B cell (primary cell): Measurements from ENCODE around the gene KRTAP3-1.

Source experiments
- EZH2 ChIP-seq: IDR thresholded peaks from 2 replicates; pipeline ENCODE4 v1.6.1; 2012; ENCODE audit warnings: borderline replicate concordance, low read depth, mild to moderate bottlenecking, moderate library complexity, low read length; ENCODE audit not compliant: insufficient read depth, poor library complexity, severe bottlenecking
- TF ChIP-seq, protein P1 (sequence below): fragments of 200-600 bp; IDR thresholded peaks from one replicate; pipeline ENCODE4 v1.8.0; 2022; ENCODE audit warnings: antibody characterized with exemption, mild to moderate bottlenecking

DNA sequence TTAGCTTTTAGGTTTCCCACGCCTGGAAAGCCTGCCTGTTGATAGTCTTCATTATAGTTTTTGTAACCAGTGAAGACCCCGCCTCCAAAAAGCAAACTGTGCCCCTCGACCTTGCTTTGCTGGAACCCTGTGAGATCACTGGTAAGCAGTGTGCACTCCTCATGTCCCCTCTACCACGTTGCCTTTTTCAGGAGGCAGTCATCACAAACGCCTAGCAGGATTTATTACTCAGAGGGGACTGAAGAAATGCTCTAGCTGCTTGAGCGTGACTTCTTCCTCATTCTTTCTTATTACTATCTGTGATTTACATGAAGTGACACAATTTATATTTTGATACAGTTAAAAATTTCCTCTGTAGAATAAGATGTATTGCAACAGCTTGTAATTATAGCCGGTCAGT lies 6.5 kb upstream of the KRTAP3-1 start:
- TF ChIP-seq, protein P1, sequence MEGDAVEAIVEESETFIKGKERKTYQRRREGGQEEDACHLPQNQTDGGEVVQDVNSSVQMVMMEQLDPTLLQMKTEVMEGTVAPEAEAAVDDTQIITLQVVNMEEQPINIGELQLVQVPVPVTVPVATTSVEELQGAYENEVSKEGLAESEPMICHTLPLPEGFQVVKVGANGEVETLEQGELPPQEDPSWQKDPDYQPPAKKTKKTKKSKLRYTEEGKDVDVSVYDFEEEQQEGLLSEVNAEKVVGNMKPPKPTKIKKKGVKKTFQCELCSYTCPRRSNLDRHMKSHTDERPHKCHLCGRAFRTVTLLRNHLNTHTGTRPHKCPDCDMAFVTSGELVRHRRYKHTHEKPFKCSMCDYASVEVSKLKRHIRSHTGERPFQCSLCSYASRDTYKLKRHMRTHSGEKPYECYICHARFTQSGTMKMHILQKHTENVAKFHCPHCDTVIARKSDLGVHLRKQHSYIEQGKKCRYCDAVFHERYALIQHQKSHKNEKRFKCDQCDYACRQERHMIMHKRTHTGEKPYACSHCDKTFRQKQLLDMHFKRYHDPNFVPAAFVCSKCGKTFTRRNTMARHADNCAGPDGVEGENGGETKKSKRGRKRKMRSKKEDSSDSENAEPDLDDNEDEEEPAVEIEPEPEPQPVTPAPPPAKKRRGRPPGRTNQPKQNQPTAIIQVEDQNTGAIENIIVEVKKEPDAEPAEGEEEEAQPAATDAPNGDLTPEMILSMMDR: no peak
- TF ChIP-seq EZH2: no peak
